Measurements from ENCODE around the gene ATP5PD.

ATP5PD gene

GRCh38 chr17:75088465-75089417, 42.0 kb upstream of the ATP5PD start:
- no peak overlapping the region for H3K27ac ChIP-seq
- TF ChIP-seq CTCF (IDR thresholded peaks at IDR 0.05), result no peak
- no peak for TF ChIP-seq ZFX (IDR thresholded peaks at IDR 0.05; ENCODE audit: borderline replicate concordance)

GRCh38 chr17:75087558-75088453, 41.0 kb upstream of the ATP5PD start, which contains the start of gene SLC16A5:
SLC16A5 (plus strand) TSS chr17:75087954; CDS start chr17:75093637, 5,683 bp downstream.
- no peak for TF ChIP-seq ZFX (IDR thresholded peaks at IDR 0.05; ENCODE audit: borderline replicate concordance)
- no peak for TF ChIP-seq CTCF (IDR thresholded peaks at IDR 0.05)
- H3K27ac ChIP-seq, result no peak within 1 kb of the TSS

- TF ChIP-seq CTCF (IDR thresholded peaks at IDR 0.05) (no peak), ZFX (IDR thresholded peaks at IDR 0.05; ENCODE audit: borderline replicate concordance) (no peak)
- H3K27ac ChIP-seq, result no peak overlapping the region
Measured at GRCh38 chr17:75087182-75087557, 40.4 kb upstream of the ATP5PD start.

GRCh38 chr17:75086496-75087181, 39.9 kb upstream of the ATP5PD start:
- TF ChIP-seq CTCF (IDR thresholded peaks at IDR 0.05) (no peak), ZFX (IDR thresholded peaks at IDR 0.05; ENCODE audit: borderline replicate concordance) (no peak)
- H3K27ac ChIP-seq, result no peak overlapping the region

GRCh38 chr17:75084039-75084660, 37.4 kb upstream of the ATP5PD start:
- TF ChIP-seq CTCF (IDR thresholded peaks at IDR 0.05) (no peak), ZFX (IDR thresholded peaks at IDR 0.05; ENCODE audit: borderline replicate concordance) (no peak)
- no peak overlapping the region for H3K27ac ChIP-seq

- TF ChIP-seq ZFX (IDR thresholded peaks at IDR 0.05; ENCODE audit: borderline replicate concordance) (no peak), CTCF (IDR thresholded peaks at IDR 0.05) (no peak)
- no peak overlapping the region for H3K27ac ChIP-seq
Measured at GRCh38 chr17:75082683-75083082, 35.9 kb upstream of the ATP5PD start.
